Activated B cell treated with CpG ODN at 0.5 μM for 24 hours (primary cell): ENCODE results near the gene KIF21A. TPM values are rescaled to one million over a fixed set of nuclear protein-coding genes. Genes with fewer than 3 reads are reported as not detected.

Experiments used
- ATAC-seq: fragments of 200-7000 bp; cut with Tn5 transposase; one replicate; pipeline ENCODE4 v1.10.0; 2021; ENCODE audit warnings: low read depth, mild to moderate bottlenecking, moderate library complexity
- CTCF ChIA-PET: fragments of 350-600 bp; sonication (Branson Sonifier 250); formaldehyde crosslinking; loops from one replicate; lab custom pipeline; 2021; ENCODE audit warnings: antibody characterized with exemption; lab: Charles Lee
- POLR2A ChIA-PET: fragments of 350-600 bp; sonication (Branson Sonifier 250); formaldehyde crosslinking; loops from one replicate; lab custom pipeline; 2021; ENCODE audit warnings: antibody characterized with exemption; lab: Charles Lee
- DNase-seq: peaks from one replicate; pipeline ENCODE4 v3.0.0; 2022
- H3K27ac Mint-ChIP-seq: one replicate; pipeline ENCODE4 v1.8.0; 2020; ENCODE audit warnings: mixed read lengths
- H3K27me3 Mint-ChIP-seq: one replicate; pipeline ENCODE4 v1.8.0; 2021; ENCODE audit warnings: mixed read lengths
- H3K36me3 Mint-ChIP-seq: one replicate; pipeline ENCODE4 v1.8.0; 2021; ENCODE audit warnings: low read depth, mixed read lengths
- H3K4me1 Mint-ChIP-seq: one replicate; pipeline ENCODE4 v1.8.0; 2021; ENCODE audit warnings: mixed read lengths
- H3K4me3 Mint-ChIP-seq: one replicate; pipeline ENCODE4 v1.8.0; 2020; ENCODE audit warnings: mild to moderate bottlenecking, mixed read lengths
- H3K9me3 Mint-ChIP-seq: one replicate; pipeline ENCODE4 v1.8.0; 2020; ENCODE audit warnings: mixed read lengths
- CTCF ChIP-seq: fragments of 200-600 bp; IDR thresholded peaks from one replicate; pipeline ENCODE4 v1.8.0; 2022; ENCODE audit warnings: antibody characterized with exemption, mild to moderate bottlenecking
- intact Hi-C: fragments of 100-400 bp; cut with micrococcal nuclease; formaldehyde crosslinking; loops from one replicate; pipeline ENCODE4 v1.15.1; 2024
- total RNA-seq: library from RNA; stranded (reverse); gene quantifications from 2 replicates; pipeline ENCODE4 v1.2.3, GENCODE V29; 2022

Gene KIF21A
- total RNA-seq, 1 donor from 2014 or later, result 7.6 TPM

GRCh38 chr12:39392154-39392925 lies 50.6 kb downstream of the KIF21A start:
- ChIA-PET CTCF (no interaction called here), POLR2A (no interaction called here)
- DNase-seq (no peak), ATAC-seq (no peak)
- intact Hi-C loops, result no loop called here
- Mint-ChIP-seq H3K27ac (no peak overlapping the region), H3K36me3 (no peaks in the 10 kb centered on the region), H3K9me3 (no peaks in the 10 kb centered on the region), H3K4me1 (no peaks in the 10 kb centered on the region), H3K27me3 (peaks cover 2% of the 10 kb centered on the region), H3K4me3 (no peak overlapping the region)
- TF ChIP-seq CTCF, result no peak

DNA sequence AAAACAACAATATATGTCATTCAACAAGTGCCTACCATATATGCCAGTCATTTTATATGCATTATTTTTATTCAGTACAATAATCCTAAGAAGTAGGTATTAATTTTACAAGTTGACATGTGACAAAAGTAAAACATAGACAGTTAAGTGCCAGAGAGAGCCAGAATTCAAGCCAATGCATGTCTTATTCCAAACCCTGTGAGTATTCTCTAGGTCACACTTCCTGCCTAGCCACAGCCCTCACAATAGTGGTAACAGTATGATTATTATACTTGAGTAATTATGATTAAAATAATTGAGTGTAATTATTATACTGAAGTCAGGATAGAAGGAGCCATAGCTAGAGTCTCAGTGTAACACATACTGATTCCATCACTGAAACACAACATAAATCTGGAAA lies 52.2 kb downstream of the KIF21A start:
- Mint-ChIP-seq H3K9me3 (no peaks in the 10 kb centered on the region), H3K4me1 (no peaks in the 10 kb centered on the region), H3K27ac (no peak overlapping the region), H3K36me3 (no peaks in the 10 kb centered on the region), H3K27me3 (peaks cover under 1% of the 10 kb centered on the region), H3K4me3 (no peak overlapping the region)
- ChIA-PET CTCF (no interaction called here), POLR2A (no interaction called here)
- TF ChIP-seq CTCF, result no peak
- no peak for ATAC-seq
- no peak for DNase-seq
- intact Hi-C loops, result no loop called here

DNA sequence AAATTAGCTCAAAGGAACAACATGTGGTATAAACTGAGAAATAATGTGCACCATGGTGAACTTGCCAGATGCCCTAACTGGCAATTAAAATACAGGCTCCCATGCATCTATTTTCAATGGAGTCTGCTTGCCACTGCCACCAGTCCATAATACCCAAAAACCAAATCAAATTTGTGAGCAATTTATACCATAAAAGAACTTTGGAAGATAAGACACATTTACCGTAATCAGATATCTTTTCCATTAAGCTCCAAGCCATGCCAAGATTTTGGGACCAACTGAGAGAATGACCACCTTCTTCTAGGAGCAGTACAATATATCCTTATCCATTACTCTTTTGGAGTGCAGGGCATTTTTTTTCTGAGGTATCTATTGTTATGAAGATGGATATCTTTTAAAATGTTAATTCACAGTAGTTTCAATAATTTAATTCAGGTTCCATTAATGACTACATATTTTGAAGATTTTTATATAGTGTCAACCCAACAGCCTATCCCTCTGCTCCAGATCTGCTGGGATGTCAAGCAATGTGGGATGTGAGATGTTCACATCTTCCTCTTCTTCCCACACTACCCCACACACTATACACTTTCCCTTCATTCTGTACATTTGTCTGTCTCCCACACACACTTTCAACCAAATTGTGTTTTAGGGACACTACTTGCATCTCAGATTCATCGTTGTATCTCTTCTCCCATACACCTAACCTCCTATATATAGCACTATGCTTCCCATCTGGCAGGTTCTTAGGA lies 53.3 kb downstream of the KIF21A start:
- H3K4me1 Mint-ChIP-seq, result no peaks in the 10 kb centered on the region
- H3K27me3 Mint-ChIP-seq, result no peaks in the 10 kb centered on the region
- ATAC-seq (no peak), DNase-seq (no peak)
- CTCF ChIA-PET, result no interaction called here
- no peak for TF ChIP-seq CTCF
- POLR2A ChIA-PET, result no interaction called here
- no peak overlapping the region for H3K4me3 Mint-ChIP-seq
- H3K9me3 Mint-ChIP-seq, result no peaks in the 10 kb centered on the region
- no peaks in the 10 kb centered on the region for H3K36me3 Mint-ChIP-seq
- no peak overlapping the region for H3K27ac Mint-ChIP-seq
- intact Hi-C loops, result no loop called here

- TF ChIP-seq CTCF, result no peak
- no peaks in the 10 kb centered on the region for H3K36me3 Mint-ChIP-seq
- ATAC-seq (no peak), DNase-seq (no peak)
- POLR2A ChIA-PET, result no interaction called here
- intact Hi-C loops, result no loop called here
- H3K27me3 Mint-ChIP-seq, result no peaks in the 10 kb centered on the region
- no peaks in the 10 kb centered on the region for H3K9me3 Mint-ChIP-seq
- H3K27ac Mint-ChIP-seq, result no peak overlapping the region
- CTCF ChIA-PET, result no interaction called here
- H3K4me1 Mint-ChIP-seq, result no peaks in the 10 kb centered on the region
- H3K4me3 Mint-ChIP-seq, result no peak overlapping the region
These were observed 56.6 kb downstream of the KIF21A start for GRCh38 chr12:39386335-39386734.

GRCh38 chr12:39383114-39383513 lies 59.8 kb downstream of the KIF21A start:
- no peaks in the 10 kb centered on the region for H3K9me3 Mint-ChIP-seq
- no peak for DNase-seq
- no peak for TF ChIP-seq CTCF
- ChIA-PET POLR2A (no interaction called here), CTCF (no interaction called here)
- H3K4me3 Mint-ChIP-seq, result no peak overlapping the region
- H3K4me1 Mint-ChIP-seq, result no peaks in the 10 kb centered on the region
- intact Hi-C loops, result no loop called here
- H3K27me3 Mint-ChIP-seq, result no peaks in the 10 kb centered on the region
- H3K27ac Mint-ChIP-seq, result no peak overlapping the region
- H3K36me3 Mint-ChIP-seq, result no peaks in the 10 kb centered on the region
- ATAC-seq, result no peak
